Naive thymus-derived CD4-positive, alpha-beta T cell (primary cell): ENCODE data around the gene PGPEP1. TPM values are rescaled to one million over a fixed set of nuclear protein-coding genes. Genes with fewer than 3 reads are reported as not detected.
"Not testable (repeated sequence)": the region's sequence is repeated elsewhere in the genome, so short reads cannot be mapped to it uniquely, and the experiment has no call there.

Experiments used
- ATAC-seq: fragments of 150-1000 bp; cut with Tn5 transposase; 2 replicates; pipeline ENCODE4 v1.10.0; 2021; ENCODE audit warnings: mild to moderate bottlenecking, moderate library complexity
- CTCF ChIA-PET: fragments of 350-600 bp; sonication (Branson Sonifier 250); formaldehyde crosslinking; loops from one replicate; lab custom pipeline; 2021; ENCODE audit warnings: antibody characterized with exemption; lab: Charles Lee
- POLR2A ChIA-PET: fragments of 350-600 bp; sonication (Branson Sonifier 250); formaldehyde crosslinking; loops from one replicate; lab custom pipeline; 2021; ENCODE audit warnings: antibody characterized with exemption, inconsistent platforms; lab: Charles Lee
- DNase-seq, 9 donors: peaks; one replicate each; pipeline versions ENCODE4 v3.0.0 to v3.0.0-alpha.2; 2020 to 2022; ENCODE audit warnings: mixed read lengths in 1 of 9
- H3K27ac ChIP-seq: one replicate; pipeline ENCODE4 v1.7.0; 2013; ENCODE audit warnings: mild to moderate bottlenecking, low read depth, low read length, moderate library complexity
- H3K27me3 ChIP-seq, 2 donors: one replicate each; pipeline ENCODE4 v1.7.0; 2013; ENCODE audit warnings: low read length in 2 of 2, mild to moderate bottlenecking in 2 of 2, moderate library complexity in 2 of 2; ENCODE audit not compliant: control insufficient read depth in 2 of 2, insufficient read depth in 2 of 2
- H3K36me3 ChIP-seq, 3 experiments: 1 replicate in 2 of 3; 2 replicates in 1 of 3; pipeline ENCODE4 v1.7.0; 2013; ENCODE audit warnings: low read length in 3 of 3, mild to moderate bottlenecking in 3 of 3, moderate library complexity in 1 of 3; ENCODE audit not compliant: insufficient read depth in 3 of 3, control insufficient read depth in 2 of 3
- H3K4me1 ChIP-seq, 2 donors: one replicate each; pipeline ENCODE4 v1.7.0; 2013; ENCODE audit warnings: low read length in 2 of 2, mild to moderate bottlenecking in 2 of 2, moderate library complexity in 1 of 2; ENCODE audit not compliant: control insufficient read depth in 2 of 2, insufficient read depth in 2 of 2
- H3K4me3 ChIP-seq: 2 replicates; pipeline ENCODE4 v1.7.0; 2013; ENCODE audit warnings: mild to moderate bottlenecking, low read length
- H3K9me3 ChIP-seq, 3 experiments: 1 replicate in 2 of 3; 2 replicates in 1 of 3; pipeline ENCODE4 v1.7.0; 2013; ENCODE audit warnings: low read length in 3 of 3; ENCODE audit not compliant: control insufficient read depth in 2 of 3
- H3K27ac Mint-ChIP-seq, 9 donors: one replicate each; pipeline ENCODE4 v1.8.0; 2020 to 2022; ENCODE audit warnings: mixed read lengths in 9 of 9, mild to moderate bottlenecking in 8 of 9, moderate library complexity in 5 of 9, inconsistent platforms in 2 of 9
- H3K27me3 Mint-ChIP-seq, 5 donors: one replicate each; pipeline ENCODE4 v1.8.0; 2021 to 2022; ENCODE audit warnings: mixed read lengths in 5 of 5, mild to moderate bottlenecking in 1 of 5
- H3K36me3 Mint-ChIP-seq, 5 donors: one replicate each; pipeline ENCODE4 v1.8.0; 2020 to 2022; ENCODE audit warnings: mixed read lengths in 5 of 5, mild to moderate bottlenecking in 3 of 5, inconsistent platforms in 1 of 5
- H3K4me1 Mint-ChIP-seq, 7 donors: one replicate each; pipeline ENCODE4 v1.8.0; 2020 to 2022; ENCODE audit warnings: mixed read lengths in 7 of 7, mild to moderate bottlenecking in 3 of 7, inconsistent platforms in 1 of 7
- H3K4me3 Mint-ChIP-seq, 10 donors: one replicate each; pipeline ENCODE4 v1.8.0; 2020 to 2022; ENCODE audit warnings: mild to moderate bottlenecking in 10 of 10, mixed read lengths in 10 of 10, moderate library complexity in 6 of 10, inconsistent platforms in 2 of 10
- H3K9me3 Mint-ChIP-seq, 11 donors: one replicate each; pipeline ENCODE4 v1.8.0; 2020 to 2022; ENCODE audit warnings: mixed read lengths in 11 of 11, mild to moderate bottlenecking in 4 of 11, inconsistent platforms in 1 of 11, moderate library complexity in 1 of 11
- intact Hi-C, 2 donors: fragments of 100-400 bp; cut with micrococcal nuclease; formaldehyde crosslinking; loops; one replicate each; pipeline ENCODE4 v1.15.1; 2023
- polyA plus RNA-seq, 2 donors: library from polyadenylated mRNA; unstranded; fragments of 300-500 nt; fragmentation: Illumina TruSeq; gene quantifications; one replicate each; pipeline ENCODE4 v1.2.3, GENCODE V29; 2021
- total RNA-seq, 6 experiments: library from RNA in 5 of 6; stranded (reverse) in 5 of 6; gene quantifications; 1 replicate in 5 of 6; 2 replicates in 1 of 6; pipeline ENCODE4 v1.2.3 and lab custom pipeline; 2021 to 2026

The PGPEP1 gene
- total and polyA plus RNA-seq, 7 experiments from 2014 or later = 9.4 to 57.1 (median 41.1) TPM

- ChIA-PET CTCF (no interaction called here), POLR2A (no interaction called here)
- Histone ChIP-seq H3K4me1 (peaks cover 0 to 9% of the 10 kb centered on the region in 2 donors), H3K27ac (no peak overlapping the region), H3K36me3 (no peaks in the 10 kb centered on the region), H3K27me3 (no peaks in the 10 kb centered on the region), H3K9me3 (no peaks in the 10 kb centered on the region), H3K4me3 (no peak overlapping the region)
- H3K27ac Mint-ChIP-seq = no peak overlapping the region
- H3K4me3 Mint-ChIP-seq = no peak overlapping the region
- H3K27me3 Mint-ChIP-seq = peaks cover 5 to 15% (median 8%) of the 10 kb centered on the region in 5 donors
- intact Hi-C loops = no loop called here
- H3K36me3 Mint-ChIP-seq = no peaks in the 10 kb centered on the region
- no peaks in the 10 kb centered on the region for H3K9me3 Mint-ChIP-seq
- no peak for DNase-seq
- ATAC-seq = no peak
- peaks cover 0 to 11% (median 7%) of the 10 kb centered on the region in 7 donors for H3K4me1 Mint-ChIP-seq
These were observed 36.6 kb downstream of the PGPEP1 start for GRCh38 chr19:18377026-18377425.

GRCh38 chr19:18379803-18380747, 39.7 kb downstream of the PGPEP1 start:
- POLR2A ChIA-PET = no interaction called here
- DNase-seq (no peak), ATAC-seq (peak; percentile 70)
- no peaks in the 10 kb centered on the region for H3K27me3 ChIP-seq
- intact Hi-C loops = no loop called here
- no peak overlapping the region for H3K27ac ChIP-seq
- H3K4me1 ChIP-seq = no peaks in the 10 kb centered on the region
- H3K4me3 ChIP-seq = no peak overlapping the region
- Mint-ChIP-seq H3K4me1 (peaks cover 0 to 2% (median 0%) of the 10 kb centered on the region in 7 donors), H3K4me3 (no peak overlapping the region), H3K9me3 (no peaks in the 10 kb centered on the region), H3K27ac (no peak overlapping the region), H3K27me3 (peaks cover 10 to 33% (median 13%) of the 10 kb centered on the region in 5 donors), H3K36me3 (no peaks in the 10 kb centered on the region)
- CTCF ChIA-PET = no interaction called here
- no peaks in the 10 kb centered on the region for H3K36me3 ChIP-seq
- H3K9me3 ChIP-seq = no peaks in the 10 kb centered on the region

- ATAC-seq (no peak), DNase-seq (no peak)
- Mint-ChIP-seq H3K9me3 (no peaks in the 10 kb centered on the region), H3K36me3 (no peaks in the 10 kb centered on the region), H3K4me1 (peaks cover 0 to 3% (median 0%) of the 10 kb centered on the region in 7 donors), H3K27me3 (peaks cover 10 to 40% (median 20%) of the 10 kb centered on the region in 5 donors), H3K4me3 (no peak overlapping the region), H3K27ac (no peak overlapping the region)
- no peaks in the 10 kb centered on the region for H3K4me1 ChIP-seq
- no peaks in the 10 kb centered on the region for H3K27me3 ChIP-seq
- H3K27ac ChIP-seq = no peak overlapping the region
- H3K9me3 ChIP-seq = no peaks in the 10 kb centered on the region
- POLR2A ChIA-PET = no interaction called here
- no peaks in the 10 kb centered on the region for H3K36me3 ChIP-seq
- no peak overlapping the region for H3K4me3 ChIP-seq
- CTCF ChIA-PET = no interaction called here
- intact Hi-C loops = no loop called here
These were observed 40.4 kb downstream of the PGPEP1 start for GRCh38 chr19:18380843-18381242.

- H3K4me1 ChIP-seq, H3K36me3 Mint-ChIP-seq, H3K27ac ChIP-seq, POLR2A ChIA-PET, H3K36me3 ChIP-seq, ATAC-seq, DNase-seq, intact Hi-C loops, H3K27ac Mint-ChIP-seq, CTCF ChIA-PET, H3K4me3 Mint-ChIP-seq, H3K9me3 Mint-ChIP-seq, H3K4me3 ChIP-seq, H3K9me3 ChIP-seq: not testable (repeated sequence)
- H3K4me1 Mint-ChIP-seq = peaks cover 0 to 12% (median 7%) of the 10 kb centered on the region in 7 donors
- H3K27me3 Mint-ChIP-seq = peaks cover 23 to 55% (median 36%) of the 10 kb centered on the region in 5 donors
- H3K27me3 ChIP-seq = peaks cover 0 to 11% of the 10 kb centered on the region in 2 donors
These were observed 43.2 kb downstream of the PGPEP1 start for GRCh38 chr19:18383622-18384021.

GRCh38 chr19:18384775-18385174, 44.4 kb downstream of the PGPEP1 start:
- no peak for DNase-seq
- ChIA-PET CTCF (no interaction called here), POLR2A (no interaction called here)
- H3K27ac Mint-ChIP-seq = peak overlapping the region in 2 of 9 donors; percentile 49 to 72
- H3K4me1 Mint-ChIP-seq = peaks cover 0 to 12% (median 9%) of the 10 kb centered on the region in 7 donors
- Histone ChIP-seq H3K27me3 (peaks cover 0 to 11% of the 10 kb centered on the region in 2 donors), H3K4me1 (peaks cover 0 to 4% of the 10 kb centered on the region in 2 donors), H3K36me3 (no peaks in the 10 kb centered on the region), H3K27ac (no peak overlapping the region), H3K9me3 (no peaks in the 10 kb centered on the region), H3K4me3 (no peak overlapping the region)
- peaks cover 23 to 55% (median 36%) of the 10 kb centered on the region in 5 donors for H3K27me3 Mint-ChIP-seq
- no peaks in the 10 kb centered on the region for H3K9me3 Mint-ChIP-seq
- intact Hi-C loops = no loop called here
- no peak overlapping the region for H3K4me3 Mint-ChIP-seq
- H3K36me3 Mint-ChIP-seq = no peaks in the 10 kb centered on the region
- ATAC-seq = no peak

- Histone ChIP-seq H3K27me3 (peaks cover 0 to 11% of the 10 kb centered on the region in 2 donors), H3K27ac (no peak overlapping the region), H3K4me1 (peaks cover 0 to 4% of the 10 kb centered on the region in 2 donors), H3K36me3 (no peaks in the 10 kb centered on the region), H3K9me3 (no peaks in the 10 kb centered on the region), H3K4me3 (no peak overlapping the region)
- H3K9me3 Mint-ChIP-seq = no peaks in the 10 kb centered on the region
- DNase-seq (no peak), ATAC-seq (no peak)
- H3K36me3 Mint-ChIP-seq = no peaks in the 10 kb centered on the region
- POLR2A ChIA-PET = no interaction called here
- intact Hi-C loops = no loop called here
- peaks cover 23 to 60% (median 36%) of the 10 kb centered on the region in 5 donors for H3K27me3 Mint-ChIP-seq
- CTCF ChIA-PET = no interaction called here
- H3K4me3 Mint-ChIP-seq = no peak overlapping the region
- peaks cover 0 to 12% (median 7%) of the 10 kb centered on the region in 7 donors for H3K4me1 Mint-ChIP-seq
- H3K27ac Mint-ChIP-seq = no peak overlapping the region
These were observed 44.9 kb downstream of the PGPEP1 start for GRCh38 chr19:18385359-18385674.
